Liver (tissue), 9 donors: ENCODE measurements around the gene DDX42. TPM values are rescaled to one million over a fixed set of nuclear protein-coding genes. Genes with fewer than 3 reads are reported as not detected.

Source experiments
- DNase-seq: peaks from one replicate; pipeline ENCODE4 v3.0.0-alpha.2; 2017; ENCODE audit warnings: low spot score
- H3K27ac ChIP-seq, 2 donors: one replicate each; pipeline ENCODE4 v1.7.0; 2013; ENCODE audit warnings: inconsistent platforms in 2 of 2, low read length in 2 of 2, control low read depth in 1 of 2, low read depth in 1 of 2, mild to moderate bottlenecking in 1 of 2
- H3K27me3 ChIP-seq, 4 donors: one replicate each; pipeline versions ENCODE4 v1.6.1 to v1.7.0; 2013; ENCODE audit warnings: low read length in 3 of 4, inconsistent platforms in 1 of 4, mild to moderate bottlenecking in 1 of 4, moderate library complexity in 1 of 4; ENCODE audit not compliant: control insufficient read depth in 4 of 4, insufficient read depth in 4 of 4
- H3K36me3 ChIP-seq, 4 donors: one replicate each; pipeline versions ENCODE4 v1.6.1 to v1.7.0; 2013; ENCODE audit warnings: low read length in 3 of 4, mild to moderate bottlenecking in 3 of 4, low read depth in 1 of 4, moderate library complexity in 1 of 4; ENCODE audit not compliant: control insufficient read depth in 4 of 4, insufficient read depth in 3 of 4
- H3K4me1 ChIP-seq, 4 donors: one replicate each; pipeline versions ENCODE4 v1.6.1 to v1.7.0; 2013; ENCODE audit warnings: low read length in 3 of 4, mild to moderate bottlenecking in 3 of 4, moderate library complexity in 1 of 4; ENCODE audit not compliant: control insufficient read depth in 4 of 4, insufficient read depth in 4 of 4
- H3K4me3 ChIP-seq, 3 donors: one replicate each; pipeline versions ENCODE4 v1.6.1 to v1.7.0; 2013; ENCODE audit warnings: low read length in 3 of 3, control low read depth in 1 of 3, low read depth in 1 of 3, mild to moderate bottlenecking in 1 of 3
- H3K9ac ChIP-seq, 2 donors: one replicate each; pipeline ENCODE4 v1.7.0; 2013; ENCODE audit warnings: low read length in 2 of 2, mild to moderate bottlenecking in 2 of 2, moderate library complexity in 2 of 2, control low read depth in 1 of 2, low read depth in 1 of 2
- H3K9me3 ChIP-seq, 4 donors: one replicate each; pipeline versions ENCODE4 v1.6.1 to v1.7.0; 2013; ENCODE audit warnings: low read length in 3 of 4; ENCODE audit not compliant: control insufficient read depth in 4 of 4
- EGR1 ChIP-seq, 2 donors: IDR thresholded peaks; 2 replicates each; pipeline ENCODE4 v1.6.1; 2016 to 2018; ENCODE audit warnings: antibody characterized with exemption in 2 of 2, low read depth in 2 of 2
- FOXA1 ChIP-seq: IDR thresholded peaks from 2 replicates; pipeline ENCODE4 v1.6.1; 2016; ENCODE audit warnings: antibody characterized with exemption
- FOXA2 ChIP-seq: IDR thresholded peaks from 2 replicates; pipeline ENCODE4 v1.6.1; 2016; ENCODE audit warnings: antibody characterized with exemption
- GABPA ChIP-seq, 2 donors: IDR thresholded peaks in 1 of 2; conservative IDR thresholded peaks in 1 of 2; 2 replicates each; pipeline ENCODE4 v1.6.1; 2016; ENCODE audit warnings: antibody characterized with exemption in 2 of 2, mild to moderate bottlenecking in 1 of 2, moderate library complexity in 1 of 2
- HNF4A ChIP-seq, 2 donors: conservative IDR thresholded peaks; 2 replicates each; pipeline ENCODE4 v1.6.1; 2016; ENCODE audit warnings: antibody characterized with exemption in 2 of 2, mild to moderate bottlenecking in 2 of 2
- HNF4G ChIP-seq: IDR thresholded peaks from 2 replicates; pipeline ENCODE4 v1.6.1; 2016; ENCODE audit warnings: antibody characterized with exemption
- JUND ChIP-seq, 2 donors: IDR thresholded peaks; 2 replicates each; pipeline ENCODE4 v1.6.1; 2016; ENCODE audit warnings: antibody characterized with exemption in 2 of 2
- MAX ChIP-seq: IDR thresholded peaks from 2 replicates; pipeline ENCODE4 v1.6.1; 2016; ENCODE audit warnings: antibody characterized with exemption
- NR2F2 ChIP-seq: IDR thresholded peaks from 2 replicates; pipeline ENCODE4 v1.6.1; 2016; ENCODE audit warnings: antibody characterized with exemption
- RAD21 ChIP-seq, 2 donors: IDR thresholded peaks; 2 replicates each; pipeline ENCODE4 v1.6.1; 2016; ENCODE audit warnings: antibody characterized with exemption in 2 of 2, mild to moderate bottlenecking in 2 of 2
- REST ChIP-seq: IDR thresholded peaks from 2 replicates; pipeline ENCODE4 v1.6.1; 2016; ENCODE audit warnings: antibody characterized with exemption, mild to moderate bottlenecking
- RXRA ChIP-seq, 2 donors: IDR thresholded peaks; 2 replicates each; pipeline ENCODE4 v1.6.1; 2017 to 2018; ENCODE audit warnings: antibody characterized with exemption in 2 of 2, mild to moderate bottlenecking in 1 of 2
- SP1 ChIP-seq: IDR thresholded peaks from 2 replicates; pipeline ENCODE4 v1.6.1; 2018; ENCODE audit warnings: antibody characterized with exemption, mild to moderate bottlenecking
- TAF1 ChIP-seq: conservative IDR thresholded peaks from 2 replicates; pipeline ENCODE4 v1.6.1; 2016; ENCODE audit warnings: antibody characterized with exemption, mild to moderate bottlenecking
- YY1 ChIP-seq: IDR thresholded peaks from 2 replicates; pipeline ENCODE4 v1.6.1; 2016; ENCODE audit warnings: antibody characterized with exemption, mild to moderate bottlenecking
- ZBTB33 ChIP-seq: IDR thresholded peaks from 2 replicates; pipeline ENCODE4 v1.6.1; 2016; ENCODE audit warnings: antibody characterized with exemption
- WGBS: extraction: QIAGEN DNeasy Blood & Tissue Kit; methylation state at CpG from one replicate; pipeline ENCODE4 v1.1.7; 2013; 5-methylcytosine and 5-hydroxymethylcytosine counted together
- polyA plus RNA-seq, 2 donors: library from polyadenylated mRNA; stranded (reverse) in 1 of 2; unstranded in 1 of 2; fragments of 200-250 nt in 1 of 2; fragments of >200 nt in 1 of 2; fragmentation: Nextera tagmentation in 1 of 2; extraction: Ambion mirVana in 1 of 2; gene quantifications; one replicate each; pipeline versions ENCODE4 v1.2.1 to v1.2.3, GENCODE V29; 2013 to 2015
- total RNA-seq, 2 donors: library from RNA; depleted of rRNA; stranded (reverse); fragments of >200 nt; gene quantifications; one replicate each; pipeline ENCODE4 v1.2.3, GENCODE V29; 2014
- TF ChIP-seq, protein P1 (sequence below): IDR thresholded peaks from 2 replicates; pipeline ENCODE4 v1.6.1; 2016; ENCODE audit warnings: antibody characterized with exemption
- TF ChIP-seq, protein P2 (sequence below): fragments of 150-350 bp; IDR thresholded peaks from 2 replicates; pipeline ENCODE4 v1.5.1; 2017; ENCODE audit warnings: improper control_type of control experiment, low read depth, low read length; ENCODE audit not compliant: missing input control
- donor health status: healthy.
- donor health status: healthy.
- donor health status: healthy.
- donor health status: healthy.
- donor health status: healthy.

The DDX42 gene
- total and polyA plus RNA-seq, 4 donors, result 15.0 to 64.2 (median 29.9) TPM

GRCh38 chr17:63827002-63827800 lies 53.2 kb downstream of the DDX42 start, which contains the start of the genes FTSJ3 and PSMC5:
Gene FTSJ3, minus strand, starts transcription at chr17:63827663. Its CDS starts 761 bp downstream, at chr17:63826902.
Gene PSMC5, plus strand, starts transcription at chr17:63827431. Its CDS starts 60 bp downstream, at chr17:63827491.
- peaks cover 10 to 59% (median 47%) of the 10 kb centered on the region in 4 donors for H3K36me3 ChIP-seq
- DNase-seq, result peak; percentile 93
- H3K9ac ChIP-seq, result peak within 1 kb of the TSS; percentile 34 to 78
- no peak for TF ChIP-seq ZBTB33
- TF ChIP-seq YY1, result peak; percentile 100
- TF ChIP-seq RAD21 (IDR thresholded peaks at IDR 0.05), result peak in 1 of 2 donors; percentile 42
- no peak for TF ChIP-seq FOXA2
- TF ChIP-seq, protein P1, sequence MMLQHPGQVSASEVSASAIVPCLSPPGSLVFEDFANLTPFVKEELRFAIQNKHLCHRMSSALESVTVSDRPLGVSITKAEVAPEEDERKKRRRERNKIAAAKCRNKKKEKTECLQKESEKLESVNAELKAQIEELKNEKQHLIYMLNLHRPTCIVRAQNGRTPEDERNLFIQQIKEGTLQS, result no peak
- no peak for TF ChIP-seq FOXA1
- TF ChIP-seq HNF4A (conservative IDR thresholded peaks at IDR 0.05), result peak in 1 of 2 donors; percentile 30
- TF ChIP-seq EGR1 (IDR thresholded peaks at IDR 0.05; ENCODE audit: low read depth in 2 of 2), result peak; percentile 41 to 82
- TF ChIP-seq JUND (IDR thresholded peaks at IDR 0.05), result peak; percentile 14 to 54
- TF ChIP-seq REST, result peak; percentile 71
- TF ChIP-seq TAF1, result peak; percentile 45
- TF ChIP-seq SP1, result peak; percentile 59
- TF ChIP-seq HNF4G, result no peak
- TF ChIP-seq, protein P2, sequence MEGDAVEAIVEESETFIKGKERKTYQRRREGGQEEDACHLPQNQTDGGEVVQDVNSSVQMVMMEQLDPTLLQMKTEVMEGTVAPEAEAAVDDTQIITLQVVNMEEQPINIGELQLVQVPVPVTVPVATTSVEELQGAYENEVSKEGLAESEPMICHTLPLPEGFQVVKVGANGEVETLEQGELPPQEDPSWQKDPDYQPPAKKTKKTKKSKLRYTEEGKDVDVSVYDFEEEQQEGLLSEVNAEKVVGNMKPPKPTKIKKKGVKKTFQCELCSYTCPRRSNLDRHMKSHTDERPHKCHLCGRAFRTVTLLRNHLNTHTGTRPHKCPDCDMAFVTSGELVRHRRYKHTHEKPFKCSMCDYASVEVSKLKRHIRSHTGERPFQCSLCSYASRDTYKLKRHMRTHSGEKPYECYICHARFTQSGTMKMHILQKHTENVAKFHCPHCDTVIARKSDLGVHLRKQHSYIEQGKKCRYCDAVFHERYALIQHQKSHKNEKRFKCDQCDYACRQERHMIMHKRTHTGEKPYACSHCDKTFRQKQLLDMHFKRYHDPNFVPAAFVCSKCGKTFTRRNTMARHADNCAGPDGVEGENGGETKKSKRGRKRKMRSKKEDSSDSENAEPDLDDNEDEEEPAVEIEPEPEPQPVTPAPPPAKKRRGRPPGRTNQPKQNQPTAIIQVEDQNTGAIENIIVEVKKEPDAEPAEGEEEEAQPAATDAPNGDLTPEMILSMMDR, result no peak
- peak; percentile 43 to 62 for TF ChIP-seq RXRA (IDR thresholded peaks at IDR 0.05)
- peak; percentile 90 to 97 for TF ChIP-seq GABPA (IDR thresholded peaks at IDR 0.05 in 1 of 2, conservative IDR thresholded peaks at IDR 0.05 in 1 of 2)
- TF ChIP-seq NR2F2, result peak; percentile 59
- peak; percentile 65 for TF ChIP-seq MAX
- H3K27ac ChIP-seq, result peak within 1 kb of the TSS; percentile 85 to 94
- peak within 1 kb of the TSS; percentile 76 to 95 (median 85) for H3K4me3 ChIP-seq
- no peaks in the 10 kb centered on the region for H3K9me3 ChIP-seq
- under 1% methylated on average over 58 of the region's 58 CpGs for WGBS
- H3K4me1 ChIP-seq, result peaks cover 0 to 27% (median 19%) of the 10 kb centered on the region in 4 donors
- no peaks in the 10 kb centered on the region for H3K27me3 ChIP-seq
